Activated CD4-positive, alpha-beta T cell treated with anti-CD3 and anti-CD28 coated beads for 1 hour (primary cell): ENCODE data around the gene SELENOF.
A peak's percentile ranks its signal among the peaks of the same experiment; 100 is the strongest.
"Not testable (repeated sequence)": the region's sequence is repeated elsewhere in the genome, so short reads cannot be mapped to it uniquely, and the experiment has no call there.

ENCODE experiments used
- DNase-seq: peaks from one replicate; pipeline ENCODE4 v3.0.0-alpha.2; 2020

SELENOF gene

GRCh38 chr1:86915737-86916235 is 1.9 kb upstream of the SELENOF start:
- DNase-seq, result no peak

GRCh38 chr1:86914998-86915736 is 1.2 kb upstream of the SELENOF start:
- DNase-seq, result peak; percentile 24

- DNase-seq, result no peak
Measured at GRCh38 chr1:86914601-86914997, 673 bp upstream of the SELENOF start, which contains the start of gene HS2ST1. Gene HS2ST1, plus strand, starts transcription at chr1:86914635.

GRCh38 chr1:86913399-86913895 is 479 bp downstream of the SELENOF start:
- no peak for DNase-seq

- DNase-seq, result no peak
Measured at GRCh38 chr1:86912281-86912900, 1.5 kb downstream of the SELENOF start.

GRCh38 chr1:86906419-86906818 is 7.5 kb downstream of the SELENOF start:
- no peak for DNase-seq

GRCh38 chr1:86905875-86906274 is 8.1 kb downstream of the SELENOF start:
- DNase-seq, result no peak

- DNase-seq, result not testable (repeated sequence)
Measured at GRCh38 chr1:86899401-86899800, 14.5 kb downstream of the SELENOF start.

GRCh38 chr1:86888327-86888726 is 25.6 kb downstream of the SELENOF start:
- no peak for DNase-seq

- DNase-seq, result no peak
Measured at GRCh38 chr1:86887479-86888162, 26.3 kb downstream of the SELENOF start.

- DNase-seq, result no peak
Measured at GRCh38 chr1:86875722-86876121, 38.2 kb downstream of the SELENOF start.

GRCh38 chr1:86872086-86872485 is 41.8 kb downstream of the SELENOF start:
- DNase-seq, result no peak

GRCh38 chr1:86871001-86871400 is 42.9 kb downstream of the SELENOF start:
- DNase-seq, result no peak

GRCh38 chr1:86868477-86868876 is 45.4 kb downstream of the SELENOF start:
- DNase-seq, result no peak

- DNase-seq, result not testable (repeated sequence)
Measured at GRCh38 chr1:86867278-86867677, 46.6 kb downstream of the SELENOF start.

GRCh38 chr1:86866665-86867064 is 47.3 kb downstream of the SELENOF start:
- no peak for DNase-seq

- no peak for DNase-seq
Measured at GRCh38 chr1:86865973-86866637, 47.8 kb downstream of the SELENOF start.

- DNase-seq, result no peak
Measured at GRCh38 chr1:86862920-86863319, 51.0 kb downstream of the SELENOF start.

GRCh38 chr1:86861424-86861823 is 52.5 kb downstream of the SELENOF start:
- DNase-seq, result no peak

GRCh38 chr1:86860424-86860823 is 53.5 kb downstream of the SELENOF start:
- DNase-seq, result no peak

- no peak for DNase-seq
Measured at GRCh38 chr1:86860020-86860419, 53.9 kb downstream of the SELENOF start.

GRCh38 chr1:86858524-86859261 is 55.2 kb downstream of the SELENOF start:
- no peak for DNase-seq
